Panc1 (cell line): ENCODE results near the gene B4GALNT1.

Experiments
- POLR2AphosphoS5 ChIP-seq: IDR thresholded peaks from 2 replicates; pipeline ENCODE4 v1.6.1; 2012; ENCODE audit warnings: mild to moderate bottlenecking, low read depth, low read length, moderate library complexity
- SIN3A ChIP-seq: IDR thresholded peaks from 2 replicates; pipeline ENCODE4 v1.6.1; 2012; ENCODE audit warnings: low read depth, mild to moderate bottlenecking, low read length, moderate library complexity, borderline replicate concordance; ENCODE audit not compliant: insufficient read depth
- TCF7L2 ChIP-seq: IDR thresholded peaks from 2 replicates; pipeline ENCODE4 v1.6.1; 2011; ENCODE audit warnings: mild to moderate bottlenecking, low read depth, low read length, inconsistent platforms
- TF ChIP-seq, protein P1 (sequence below): fragments of 450-650 bp; IDR thresholded peaks from 2 replicates; pipeline ENCODE4 v1.5.1; 2017; ENCODE audit warnings: mild to moderate bottlenecking
- TF ChIP-seq, protein P2 (sequence below), 2 experiments: IDR thresholded peaks; 2 replicates each; pipeline ENCODE4 v1.6.1; 2011 to 2012; ENCODE audit warnings: low read depth in 2 of 2, control low read depth in 1 of 2, low read length in 1 of 2, mild to moderate bottlenecking in 1 of 2, moderate library complexity in 1 of 2; ENCODE audit not compliant: insufficient read depth in 1 of 2

DNA sequence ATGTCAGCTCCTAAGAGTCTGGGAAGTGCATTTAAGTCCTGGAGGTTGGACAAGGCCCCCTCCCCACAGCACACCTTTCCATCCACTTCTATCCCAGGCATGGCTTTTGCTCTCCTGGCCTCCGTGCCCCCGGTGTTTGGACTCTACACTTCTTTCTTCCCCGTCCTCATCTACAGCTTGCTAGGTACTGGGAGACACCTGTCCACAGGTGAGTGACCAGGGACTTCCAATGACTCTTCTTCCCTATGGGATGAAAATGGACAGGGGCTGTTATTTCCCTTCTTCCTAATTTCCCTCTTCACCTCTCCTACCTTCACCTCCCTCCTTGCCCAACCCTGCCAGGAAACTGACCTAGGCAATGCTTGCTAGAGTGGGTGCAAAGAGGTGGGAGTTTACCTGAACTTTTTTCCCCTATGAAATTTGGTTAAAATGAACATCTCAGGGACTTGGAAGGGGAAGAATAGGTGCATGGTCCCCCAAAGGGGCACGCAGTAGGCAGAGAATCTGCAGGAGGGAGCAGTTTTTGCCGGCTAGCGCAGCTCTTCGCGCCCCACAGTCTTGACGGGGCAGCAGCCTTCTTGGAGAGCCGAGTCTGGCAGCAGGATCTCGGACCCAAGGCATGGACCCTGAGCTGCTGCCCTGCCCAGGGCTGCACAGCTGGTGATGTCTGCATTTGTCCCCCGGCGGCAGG, 12.6 kb downstream of the B4GALNT1 start:
- TF ChIP-seq, protein P1, sequence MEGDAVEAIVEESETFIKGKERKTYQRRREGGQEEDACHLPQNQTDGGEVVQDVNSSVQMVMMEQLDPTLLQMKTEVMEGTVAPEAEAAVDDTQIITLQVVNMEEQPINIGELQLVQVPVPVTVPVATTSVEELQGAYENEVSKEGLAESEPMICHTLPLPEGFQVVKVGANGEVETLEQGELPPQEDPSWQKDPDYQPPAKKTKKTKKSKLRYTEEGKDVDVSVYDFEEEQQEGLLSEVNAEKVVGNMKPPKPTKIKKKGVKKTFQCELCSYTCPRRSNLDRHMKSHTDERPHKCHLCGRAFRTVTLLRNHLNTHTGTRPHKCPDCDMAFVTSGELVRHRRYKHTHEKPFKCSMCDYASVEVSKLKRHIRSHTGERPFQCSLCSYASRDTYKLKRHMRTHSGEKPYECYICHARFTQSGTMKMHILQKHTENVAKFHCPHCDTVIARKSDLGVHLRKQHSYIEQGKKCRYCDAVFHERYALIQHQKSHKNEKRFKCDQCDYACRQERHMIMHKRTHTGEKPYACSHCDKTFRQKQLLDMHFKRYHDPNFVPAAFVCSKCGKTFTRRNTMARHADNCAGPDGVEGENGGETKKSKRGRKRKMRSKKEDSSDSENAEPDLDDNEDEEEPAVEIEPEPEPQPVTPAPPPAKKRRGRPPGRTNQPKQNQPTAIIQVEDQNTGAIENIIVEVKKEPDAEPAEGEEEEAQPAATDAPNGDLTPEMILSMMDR: no peak
- TF ChIP-seq, protein P2, sequence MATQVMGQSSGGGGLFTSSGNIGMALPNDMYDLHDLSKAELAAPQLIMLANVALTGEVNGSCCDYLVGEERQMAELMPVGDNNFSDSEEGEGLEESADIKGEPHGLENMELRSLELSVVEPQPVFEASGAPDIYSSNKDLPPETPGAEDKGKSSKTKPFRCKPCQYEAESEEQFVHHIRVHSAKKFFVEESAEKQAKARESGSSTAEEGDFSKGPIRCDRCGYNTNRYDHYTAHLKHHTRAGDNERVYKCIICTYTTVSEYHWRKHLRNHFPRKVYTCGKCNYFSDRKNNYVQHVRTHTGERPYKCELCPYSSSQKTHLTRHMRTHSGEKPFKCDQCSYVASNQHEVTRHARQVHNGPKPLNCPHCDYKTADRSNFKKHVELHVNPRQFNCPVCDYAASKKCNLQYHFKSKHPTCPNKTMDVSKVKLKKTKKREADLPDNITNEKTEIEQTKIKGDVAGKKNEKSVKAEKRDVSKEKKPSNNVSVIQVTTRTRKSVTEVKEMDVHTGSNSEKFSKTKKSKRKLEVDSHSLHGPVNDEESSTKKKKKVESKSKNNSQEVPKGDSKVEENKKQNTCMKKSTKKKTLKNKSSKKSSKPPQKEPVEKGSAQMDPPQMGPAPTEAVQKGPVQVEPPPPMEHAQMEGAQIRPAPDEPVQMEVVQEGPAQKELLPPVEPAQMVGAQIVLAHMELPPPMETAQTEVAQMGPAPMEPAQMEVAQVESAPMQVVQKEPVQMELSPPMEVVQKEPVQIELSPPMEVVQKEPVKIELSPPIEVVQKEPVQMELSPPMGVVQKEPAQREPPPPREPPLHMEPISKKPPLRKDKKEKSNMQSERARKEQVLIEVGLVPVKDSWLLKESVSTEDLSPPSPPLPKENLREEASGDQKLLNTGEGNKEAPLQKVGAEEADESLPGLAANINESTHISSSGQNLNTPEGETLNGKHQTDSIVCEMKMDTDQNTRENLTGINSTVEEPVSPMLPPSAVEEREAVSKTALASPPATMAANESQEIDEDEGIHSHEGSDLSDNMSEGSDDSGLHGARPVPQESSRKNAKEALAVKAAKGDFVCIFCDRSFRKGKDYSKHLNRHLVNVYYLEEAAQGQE (IDR thresholded peaks at IDR 0.05; ENCODE audit: insufficient read depth in 1 of 2, low read depth in 2 of 2, low read length in 1 of 2): no peak
- no peak for TF ChIP-seq SIN3A
- no peak for TF ChIP-seq POLR2AphosphoS5
- TF ChIP-seq TCF7L2: no peak
